ENCODE measurements around the gene ICA1. TPM values are rescaled to one million over a fixed set of nuclear protein-coding genes. Genes with fewer than 3 reads are reported as not detected.

The ICA1 gene
- total RNA-seq, 1 experiment from 2014 or later: not detected

- ChIA-PET CTCF (no interaction called here), POLR2A (ENCODE audit: low non-redundant PET) (no interaction called here)
- Histone ChIP-seq H3K27ac (ENCODE audit: low read depth, low read length, poor library complexity, severe bottlenecking) (no peak overlapping the region), H3K9me3 (ENCODE audit: low read depth, low read length, poor library complexity, severe bottlenecking) (no peaks in the 10 kb centered on the region), H3K4me1 (ENCODE audit: insufficient read depth, low read length, poor library complexity, severe bottlenecking) (no peaks in the 10 kb centered on the region), H3K27me3 (replicated peaks; ENCODE audit: insufficient read depth, low read depth, low read length, poor library complexity) (no peaks in the 10 kb centered on the region), H3K36me3 (ENCODE audit: insufficient read depth, low read length, poor library complexity, severe bottlenecking) (no peaks in the 10 kb centered on the region), H3K4me3 (ENCODE audit: low read depth, low read length, poor library complexity, severe bottlenecking) (no peak overlapping the region)
- intact Hi-C loops (cut with micrococcal nuclease; ENCODE audit: unreplicated experiment): no loop called here
- DNase-seq (ENCODE audit: low spot score): no peak
- BruUV-seq (replicated peaks): no TSS peak
- TF ChIP-seq CTCF (conservative IDR thresholded peaks at IDR 0.05; ENCODE audit: low read depth, low read length): no peak
- no peak for TF ChIP-seq EZH2 (IDR thresholded peaks at IDR 0.05; ENCODE audit: borderline replicate concordance, low read depth, low read length, poor library complexity, severe bottlenecking)
Observed at GRCh38 chr7:8113184-8113583, 148.8 kb downstream of the ICA1 start.

GRCh38 chr7:8112685-8113084 lies 149.3 kb downstream of the ICA1 start:
- DNase-seq (ENCODE audit: low spot score): no peak
- intact Hi-C loops (cut with micrococcal nuclease; ENCODE audit: unreplicated experiment): no loop called here
- TF ChIP-seq CTCF (conservative IDR thresholded peaks at IDR 0.05; ENCODE audit: low read depth, low read length): no peak
- TF ChIP-seq EZH2 (IDR thresholded peaks at IDR 0.05; ENCODE audit: borderline replicate concordance, low read depth, low read length, poor library complexity, severe bottlenecking): no peak
- CTCF ChIA-PET: no interaction called here
- no peak overlapping the region for H3K4me3 ChIP-seq (ENCODE audit: low read depth, low read length, poor library complexity, severe bottlenecking)
- no peaks in the 10 kb centered on the region for H3K9me3 ChIP-seq (ENCODE audit: low read depth, low read length, poor library complexity, severe bottlenecking)
- no peaks in the 10 kb centered on the region for H3K4me1 ChIP-seq (ENCODE audit: insufficient read depth, low read length, poor library complexity, severe bottlenecking)
- H3K27me3 ChIP-seq (replicated peaks; ENCODE audit: insufficient read depth, low read depth, low read length, poor library complexity): no peaks in the 10 kb centered on the region
- no peak overlapping the region for H3K27ac ChIP-seq (ENCODE audit: low read depth, low read length, poor library complexity, severe bottlenecking)
- H3K36me3 ChIP-seq (ENCODE audit: insufficient read depth, low read length, poor library complexity, severe bottlenecking): no peaks in the 10 kb centered on the region
- BruUV-seq (replicated peaks): no TSS peak
- POLR2A ChIA-PET (ENCODE audit: low non-redundant PET): no interaction called here

GRCh38 chr7:8111282-8111960 lies 150.5 kb downstream of the ICA1 start:
- no peak for DNase-seq (ENCODE audit: low spot score)

More at GRCh38 chr7:8111282-8111960, 150.5 kb downstream of the ICA1 start:
- Histone ChIP-seq H3K4me3 (ENCODE audit: low read depth, low read length, poor library complexity, severe bottlenecking) (no peak overlapping the region), H3K9me3 (ENCODE audit: low read depth, low read length, poor library complexity, severe bottlenecking) (no peaks in the 10 kb centered on the region), H3K27me3 (replicated peaks; ENCODE audit: insufficient read depth, low read depth, low read length, poor library complexity) (no peaks in the 10 kb centered on the region), H3K36me3 (ENCODE audit: insufficient read depth, low read length, poor library complexity, severe bottlenecking) (no peaks in the 10 kb centered on the region), H3K27ac (ENCODE audit: low read depth, low read length, poor library complexity, severe bottlenecking) (no peak overlapping the region), H3K4me1 (ENCODE audit: insufficient read depth, low read length, poor library complexity, severe bottlenecking) (no peaks in the 10 kb centered on the region)
- intact Hi-C loops (cut with micrococcal nuclease; ENCODE audit: unreplicated experiment): no loop called here
- CTCF ChIA-PET: no interaction called here
- POLR2A ChIA-PET (ENCODE audit: low non-redundant PET): no interaction called here
- no peak for TF ChIP-seq EZH2 (IDR thresholded peaks at IDR 0.05; ENCODE audit: borderline replicate concordance, low read depth, low read length, poor library complexity, severe bottlenecking)
- no peak for TF ChIP-seq CTCF (conservative IDR thresholded peaks at IDR 0.05; ENCODE audit: low read depth, low read length)
- BruUV-seq (replicated peaks): no TSS peak

Measured in A673 (cell line).